ENCODE measurements around the gene GBGT1. TPM values are rescaled to one million over a fixed set of nuclear protein-coding genes. Genes with fewer than 3 reads are reported as not detected.

Gene GBGT1
- total RNA-seq, 1 experiment from 2014 or later = 1.8 TPM

DNA sequence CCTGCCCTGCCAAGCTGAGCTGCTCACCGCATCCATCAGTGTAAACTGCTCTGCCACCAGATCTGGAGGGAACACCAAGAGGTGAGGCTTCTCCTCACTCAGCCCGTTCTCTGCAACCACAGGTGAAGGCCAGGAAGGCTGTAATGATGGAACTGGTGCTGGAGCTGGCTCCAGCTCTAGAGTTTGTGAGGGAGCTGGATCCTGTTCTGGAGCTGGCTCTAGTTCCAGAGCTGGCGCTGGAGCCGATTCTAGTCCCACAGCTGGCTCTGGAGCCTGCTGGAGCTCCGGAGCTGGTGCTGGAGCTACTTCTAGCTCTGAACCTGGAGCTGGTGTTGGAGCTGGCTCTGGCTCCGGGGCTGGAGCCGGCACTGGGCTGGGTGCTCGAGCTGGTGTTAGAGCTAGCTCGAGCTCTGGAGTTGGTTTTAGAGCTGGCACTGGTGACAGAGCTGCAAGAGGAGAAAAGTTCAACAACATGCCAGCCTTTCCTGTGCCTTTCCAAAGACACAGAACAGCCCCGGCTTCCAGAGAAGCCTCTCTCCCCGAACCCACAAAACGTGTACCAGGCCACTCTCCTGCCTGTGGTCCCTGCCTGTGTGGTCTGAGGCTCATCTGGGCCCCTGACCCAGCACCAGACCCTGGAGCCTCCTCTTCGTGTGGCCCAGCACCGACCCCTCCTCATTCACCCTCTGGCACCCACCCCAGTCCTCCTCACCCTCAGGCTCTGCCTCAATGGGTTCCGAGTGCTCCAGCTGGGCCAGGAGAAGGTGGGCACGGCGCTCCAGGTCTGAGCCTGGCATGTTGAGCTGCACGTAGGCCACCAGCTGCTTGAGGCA is 55.5 kb downstream of the GBGT1 start:
- H3K27ac ChIP-seq (ENCODE audit: low read length) = no peak overlapping the region
- ATAC-seq (no peak), DNase-seq (ENCODE audit: low read depth, low spot score) (no peak)
- no peaks in the 10 kb centered on the region for H3K9me3 ChIP-seq (ENCODE audit: control insufficient read depth, insufficient read depth, low read depth, low read length)
- ChIA-PET CTCF (no interaction called here), POLR2A (no interaction called here)
- BruUV-seq (replicated peaks) = no TSS peak
- in situ Hi-C loops (cut with HindIII; ENCODE audit: low pct_unique_long_range_greater_than_20kb, low sequenced_read_pairs) (no loop called here), intact Hi-C loops (cut with micrococcal nuclease; ENCODE audit: unreplicated experiment) (no loop called here)
- H3K27me3 ChIP-seq (ENCODE audit: control insufficient read depth, insufficient read depth, low read length) = no peaks in the 10 kb centered on the region
- H3K4me1 ChIP-seq (ENCODE audit: control insufficient read depth, insufficient read depth, low read length) = 0 out of 2 replicates have a peak, but pooled peaks cover 1% of the 10 kb centered on the region
- TF ChIP-seq TCF7L2 (IDR thresholded peaks at IDR 0.05; ENCODE audit: low read depth, low read length) = no peak
- TF ChIP-seq POLR2AphosphoS5 (IDR thresholded peaks at IDR 0.05; ENCODE audit: low read depth, low read length) = no peak
- TF ChIP-seq, protein P1, sequence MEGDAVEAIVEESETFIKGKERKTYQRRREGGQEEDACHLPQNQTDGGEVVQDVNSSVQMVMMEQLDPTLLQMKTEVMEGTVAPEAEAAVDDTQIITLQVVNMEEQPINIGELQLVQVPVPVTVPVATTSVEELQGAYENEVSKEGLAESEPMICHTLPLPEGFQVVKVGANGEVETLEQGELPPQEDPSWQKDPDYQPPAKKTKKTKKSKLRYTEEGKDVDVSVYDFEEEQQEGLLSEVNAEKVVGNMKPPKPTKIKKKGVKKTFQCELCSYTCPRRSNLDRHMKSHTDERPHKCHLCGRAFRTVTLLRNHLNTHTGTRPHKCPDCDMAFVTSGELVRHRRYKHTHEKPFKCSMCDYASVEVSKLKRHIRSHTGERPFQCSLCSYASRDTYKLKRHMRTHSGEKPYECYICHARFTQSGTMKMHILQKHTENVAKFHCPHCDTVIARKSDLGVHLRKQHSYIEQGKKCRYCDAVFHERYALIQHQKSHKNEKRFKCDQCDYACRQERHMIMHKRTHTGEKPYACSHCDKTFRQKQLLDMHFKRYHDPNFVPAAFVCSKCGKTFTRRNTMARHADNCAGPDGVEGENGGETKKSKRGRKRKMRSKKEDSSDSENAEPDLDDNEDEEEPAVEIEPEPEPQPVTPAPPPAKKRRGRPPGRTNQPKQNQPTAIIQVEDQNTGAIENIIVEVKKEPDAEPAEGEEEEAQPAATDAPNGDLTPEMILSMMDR (IDR thresholded peaks at IDR 0.05) = no peak
- no peak for TF ChIP-seq SIN3A (IDR thresholded peaks at IDR 0.05; ENCODE audit: borderline replicate concordance, insufficient read depth, low read depth, low read length)
- TF ChIP-seq, protein P2, sequence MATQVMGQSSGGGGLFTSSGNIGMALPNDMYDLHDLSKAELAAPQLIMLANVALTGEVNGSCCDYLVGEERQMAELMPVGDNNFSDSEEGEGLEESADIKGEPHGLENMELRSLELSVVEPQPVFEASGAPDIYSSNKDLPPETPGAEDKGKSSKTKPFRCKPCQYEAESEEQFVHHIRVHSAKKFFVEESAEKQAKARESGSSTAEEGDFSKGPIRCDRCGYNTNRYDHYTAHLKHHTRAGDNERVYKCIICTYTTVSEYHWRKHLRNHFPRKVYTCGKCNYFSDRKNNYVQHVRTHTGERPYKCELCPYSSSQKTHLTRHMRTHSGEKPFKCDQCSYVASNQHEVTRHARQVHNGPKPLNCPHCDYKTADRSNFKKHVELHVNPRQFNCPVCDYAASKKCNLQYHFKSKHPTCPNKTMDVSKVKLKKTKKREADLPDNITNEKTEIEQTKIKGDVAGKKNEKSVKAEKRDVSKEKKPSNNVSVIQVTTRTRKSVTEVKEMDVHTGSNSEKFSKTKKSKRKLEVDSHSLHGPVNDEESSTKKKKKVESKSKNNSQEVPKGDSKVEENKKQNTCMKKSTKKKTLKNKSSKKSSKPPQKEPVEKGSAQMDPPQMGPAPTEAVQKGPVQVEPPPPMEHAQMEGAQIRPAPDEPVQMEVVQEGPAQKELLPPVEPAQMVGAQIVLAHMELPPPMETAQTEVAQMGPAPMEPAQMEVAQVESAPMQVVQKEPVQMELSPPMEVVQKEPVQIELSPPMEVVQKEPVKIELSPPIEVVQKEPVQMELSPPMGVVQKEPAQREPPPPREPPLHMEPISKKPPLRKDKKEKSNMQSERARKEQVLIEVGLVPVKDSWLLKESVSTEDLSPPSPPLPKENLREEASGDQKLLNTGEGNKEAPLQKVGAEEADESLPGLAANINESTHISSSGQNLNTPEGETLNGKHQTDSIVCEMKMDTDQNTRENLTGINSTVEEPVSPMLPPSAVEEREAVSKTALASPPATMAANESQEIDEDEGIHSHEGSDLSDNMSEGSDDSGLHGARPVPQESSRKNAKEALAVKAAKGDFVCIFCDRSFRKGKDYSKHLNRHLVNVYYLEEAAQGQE (IDR thresholded peaks at IDR 0.05; ENCODE audit: insufficient read depth in 1 of 2, low read depth in 2 of 2, low read length in 1 of 2) = no peak
- no peaks in the 10 kb centered on the region for H3K36me3 ChIP-seq (ENCODE audit: control insufficient read depth, insufficient read depth, low read length)
- H3K4me3 ChIP-seq (ENCODE audit: low read depth in 2 of 2, low read length in 2 of 2) = no peak overlapping the region

DNA sequence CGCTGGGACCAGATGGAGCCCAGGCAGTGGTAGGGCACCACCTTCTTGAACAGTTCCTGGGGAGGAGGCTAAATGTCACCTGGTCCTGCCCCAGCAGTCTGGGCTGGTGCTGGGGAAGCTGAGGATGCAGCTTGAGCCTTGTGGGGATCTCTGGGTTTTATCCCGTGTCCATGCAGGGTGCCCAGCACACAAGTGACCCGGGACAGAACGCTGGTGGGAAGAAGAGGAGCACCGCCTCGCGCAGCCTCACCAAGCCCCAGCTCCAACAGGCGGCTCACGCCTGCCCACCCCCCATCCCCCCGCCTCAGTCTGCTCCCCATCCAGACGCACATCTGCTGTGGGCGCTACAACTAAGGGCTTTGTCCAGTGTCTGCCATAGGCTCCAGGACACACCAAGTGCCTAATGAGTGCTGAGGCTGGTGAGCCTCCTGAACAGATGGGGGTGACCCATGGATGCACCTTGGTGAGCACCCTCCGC is 56.4 kb downstream of the GBGT1 start:
- POLR2A ChIA-PET = no interaction called here
- no peak for ATAC-seq
- in situ Hi-C loops (cut with HindIII; ENCODE audit: low pct_unique_long_range_greater_than_20kb, low sequenced_read_pairs) = no loop called here

More for the DNA sequence above, 56.4 kb downstream of the GBGT1 start:
- intact Hi-C loops (cut with micrococcal nuclease; ENCODE audit: unreplicated experiment) = no loop called here
- H3K36me3 ChIP-seq (ENCODE audit: control insufficient read depth, insufficient read depth, low read length) = no peaks in the 10 kb centered on the region
- no TSS peak for BruUV-seq (replicated peaks)
- no peak overlapping the region for H3K27ac ChIP-seq (ENCODE audit: low read length)
- CTCF ChIA-PET = no interaction called here
- no peaks in the 10 kb centered on the region for H3K9me3 ChIP-seq (ENCODE audit: control insufficient read depth, insufficient read depth, low read depth, low read length)
- no peak overlapping the region for H3K4me3 ChIP-seq (ENCODE audit: low read depth in 2 of 2, low read length in 2 of 2)
- no peaks in the 10 kb centered on the region for H3K4me1 ChIP-seq (ENCODE audit: control insufficient read depth, insufficient read depth, low read length)
- H3K27me3 ChIP-seq (ENCODE audit: control insufficient read depth, insufficient read depth, low read length) = no peaks in the 10 kb centered on the region
- TF ChIP-seq TCF7L2 (IDR thresholded peaks at IDR 0.05; ENCODE audit: low read depth, low read length) (no peak), SIN3A (IDR thresholded peaks at IDR 0.05; ENCODE audit: borderline replicate concordance, insufficient read depth, low read depth, low read length) (no peak)
- TF ChIP-seq, protein P2 (IDR thresholded peaks at IDR 0.05; ENCODE audit: insufficient read depth in 1 of 2, low read depth in 2 of 2, low read length in 1 of 2) = no peak
- TF ChIP-seq, protein P1 (IDR thresholded peaks at IDR 0.05) = no peak
- no peak for DNase-seq (ENCODE audit: low read depth, low spot score)

Measured in Panc1 (cell line).